ENCODE data around the gene HECA.

GRCh38 chr6:139152892-139153271, 18.0 kb downstream of the HECA start:
- no peak for TF ChIP-seq EZH2 (IDR thresholded peaks at IDR 0.05; ENCODE audit: low read depth)
- TF ChIP-seq, protein P1, sequence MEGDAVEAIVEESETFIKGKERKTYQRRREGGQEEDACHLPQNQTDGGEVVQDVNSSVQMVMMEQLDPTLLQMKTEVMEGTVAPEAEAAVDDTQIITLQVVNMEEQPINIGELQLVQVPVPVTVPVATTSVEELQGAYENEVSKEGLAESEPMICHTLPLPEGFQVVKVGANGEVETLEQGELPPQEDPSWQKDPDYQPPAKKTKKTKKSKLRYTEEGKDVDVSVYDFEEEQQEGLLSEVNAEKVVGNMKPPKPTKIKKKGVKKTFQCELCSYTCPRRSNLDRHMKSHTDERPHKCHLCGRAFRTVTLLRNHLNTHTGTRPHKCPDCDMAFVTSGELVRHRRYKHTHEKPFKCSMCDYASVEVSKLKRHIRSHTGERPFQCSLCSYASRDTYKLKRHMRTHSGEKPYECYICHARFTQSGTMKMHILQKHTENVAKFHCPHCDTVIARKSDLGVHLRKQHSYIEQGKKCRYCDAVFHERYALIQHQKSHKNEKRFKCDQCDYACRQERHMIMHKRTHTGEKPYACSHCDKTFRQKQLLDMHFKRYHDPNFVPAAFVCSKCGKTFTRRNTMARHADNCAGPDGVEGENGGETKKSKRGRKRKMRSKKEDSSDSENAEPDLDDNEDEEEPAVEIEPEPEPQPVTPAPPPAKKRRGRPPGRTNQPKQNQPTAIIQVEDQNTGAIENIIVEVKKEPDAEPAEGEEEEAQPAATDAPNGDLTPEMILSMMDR (conservative IDR thresholded peaks at IDR 0.05): no peak

Data from PC-9 (cell line).